Pons (tissue), 1 donor: ENCODE results near the gene FGFBP1.

Source experiments
- DNase-seq: peaks from one replicate; pipeline ENCODE4 v3.0.0-alpha.2; 2016; ENCODE audit warnings: low spot score

Gene FGFBP1

DNA sequence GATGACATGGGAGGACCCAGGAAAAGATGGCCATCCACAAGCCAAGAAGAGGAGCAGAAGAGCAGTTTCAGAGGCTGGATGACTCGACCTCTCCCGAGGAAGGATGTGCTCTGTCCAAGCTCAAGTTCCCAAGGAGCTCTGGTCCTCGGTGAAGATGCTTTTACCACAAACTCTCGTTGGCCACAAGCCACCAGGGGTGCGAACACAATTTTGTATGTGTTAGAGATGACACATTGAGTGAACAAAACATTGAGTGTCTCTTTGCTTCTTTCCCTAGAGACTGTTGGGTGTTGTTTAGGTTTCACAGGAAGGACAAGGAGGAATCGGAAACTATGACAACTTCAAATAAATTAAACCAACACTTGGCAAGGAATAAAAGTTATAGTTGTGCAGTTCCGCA, 26.3 kb downstream of the FGFBP1 start:
- no peak for DNase-seq

DNA sequence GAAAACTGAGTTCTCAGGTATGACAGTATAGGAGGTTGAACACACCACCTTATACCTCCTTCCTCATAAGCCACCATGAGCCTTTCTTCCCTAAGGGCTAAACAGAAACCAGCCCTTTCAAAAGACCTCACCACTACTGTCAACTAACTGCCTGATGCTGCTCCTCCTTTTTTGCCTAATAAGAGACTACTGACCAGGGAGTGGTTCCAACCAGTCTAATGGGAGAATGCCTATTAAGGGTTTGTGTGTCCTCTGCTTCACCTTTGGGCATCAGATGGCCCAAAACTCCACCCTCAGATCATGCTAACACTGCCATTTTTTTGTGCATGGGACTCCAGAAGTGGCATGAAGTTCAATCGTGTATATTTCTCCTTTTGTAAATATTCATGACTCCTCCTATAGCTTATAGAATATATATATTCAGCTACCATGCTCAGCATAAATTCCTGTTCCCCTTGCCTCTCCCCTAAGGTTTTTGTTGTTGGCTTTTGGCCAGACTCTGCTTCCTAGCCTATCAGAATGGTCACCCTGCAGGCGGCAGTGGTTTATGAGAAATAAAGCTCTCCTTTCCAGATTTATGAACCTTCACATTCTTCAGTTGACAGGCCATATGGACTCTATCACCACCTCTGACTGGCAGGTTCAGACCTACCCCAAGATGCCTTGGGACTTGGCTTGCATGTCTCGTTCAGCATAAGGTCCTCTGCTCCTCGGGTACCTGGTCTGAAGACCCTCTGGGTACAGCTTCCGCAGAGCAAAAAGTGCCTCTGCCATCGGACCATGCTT, 28.2 kb downstream of the FGFBP1 start:
- no peak for DNase-seq

DNA sequence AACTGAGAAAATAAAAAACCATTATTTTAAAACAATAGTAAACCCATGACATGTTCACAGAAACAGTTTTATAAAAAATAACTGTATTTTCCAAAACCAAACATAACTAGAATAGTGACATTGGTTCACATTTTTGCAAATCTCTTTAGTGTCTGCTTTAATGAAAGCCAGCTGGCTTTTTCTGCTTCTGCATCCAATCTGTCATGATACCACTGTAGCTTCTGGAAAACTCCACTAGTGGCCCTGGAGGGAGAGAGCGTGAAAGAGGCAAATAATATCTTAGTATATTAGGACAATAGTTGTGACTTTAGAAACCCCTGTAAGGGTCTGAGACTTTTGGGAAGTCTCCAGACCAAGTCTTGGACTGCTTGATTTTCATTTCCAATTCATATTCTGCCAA, 31.1 kb downstream of the FGFBP1 start:
- no peak for DNase-seq

DNA sequence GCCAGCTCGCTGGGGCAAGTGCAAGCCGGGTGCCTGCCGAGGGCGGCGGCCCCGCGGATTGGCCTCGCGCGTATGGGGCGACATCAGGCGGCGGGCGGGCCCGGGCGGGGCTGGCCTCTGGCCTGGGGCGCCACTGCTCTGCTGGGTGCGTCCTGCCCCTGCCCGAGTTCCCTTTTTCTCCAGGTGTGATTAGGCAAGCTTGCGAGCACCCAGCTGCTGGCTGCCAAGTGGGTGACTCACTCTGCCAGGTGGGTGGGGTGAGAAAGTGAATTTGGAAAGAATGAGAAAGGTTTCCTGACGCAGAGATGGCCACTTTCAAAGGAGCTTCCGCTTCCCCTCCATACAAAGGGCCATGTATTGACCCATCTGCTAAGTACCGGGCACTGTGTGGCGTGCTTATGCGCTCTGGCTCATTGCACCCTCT, 32.5 kb downstream of the FGFBP1 start:
- no peak for DNase-seq

DNA sequence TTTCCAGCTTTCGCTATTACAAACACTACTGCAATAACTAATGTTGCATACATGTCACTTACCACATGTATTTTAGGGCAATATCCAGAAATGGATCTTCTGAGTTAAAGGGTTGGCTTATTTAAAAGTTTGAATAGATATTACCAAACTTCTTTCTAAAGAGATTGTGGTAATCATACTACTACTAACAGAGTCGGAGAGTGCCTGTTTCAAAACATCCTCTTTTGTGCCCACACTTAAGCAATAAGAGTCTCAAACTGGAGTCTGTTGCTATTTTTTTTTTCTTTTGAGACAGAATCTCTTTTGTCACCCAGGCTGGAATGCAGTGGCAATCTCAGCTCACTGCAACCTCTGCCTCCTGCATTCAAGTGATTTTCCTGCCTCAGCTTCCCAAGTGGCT, 35.8 kb downstream of the FGFBP1 start:
- no peak for DNase-seq

DNA sequence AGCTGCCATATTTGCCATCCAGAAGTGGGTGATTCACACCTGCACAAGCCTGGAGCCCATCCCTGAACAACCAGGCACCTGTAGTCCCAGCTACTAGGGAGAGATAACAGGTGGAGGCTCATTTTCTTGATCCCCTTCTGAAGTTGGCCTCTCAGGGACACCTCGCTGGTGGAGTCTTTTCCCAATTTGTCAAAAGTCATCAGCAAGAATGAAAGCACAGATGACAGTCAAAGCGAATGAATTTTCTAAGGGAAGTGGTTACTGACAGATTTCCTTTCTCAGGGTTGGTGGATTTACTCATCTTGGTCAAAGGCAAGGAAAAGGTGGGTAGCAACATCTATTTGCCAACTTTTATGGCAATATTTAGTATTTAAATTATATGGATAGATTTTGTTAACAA, 36.5 kb downstream of the FGFBP1 start:
- no peak for DNase-seq

DNA sequence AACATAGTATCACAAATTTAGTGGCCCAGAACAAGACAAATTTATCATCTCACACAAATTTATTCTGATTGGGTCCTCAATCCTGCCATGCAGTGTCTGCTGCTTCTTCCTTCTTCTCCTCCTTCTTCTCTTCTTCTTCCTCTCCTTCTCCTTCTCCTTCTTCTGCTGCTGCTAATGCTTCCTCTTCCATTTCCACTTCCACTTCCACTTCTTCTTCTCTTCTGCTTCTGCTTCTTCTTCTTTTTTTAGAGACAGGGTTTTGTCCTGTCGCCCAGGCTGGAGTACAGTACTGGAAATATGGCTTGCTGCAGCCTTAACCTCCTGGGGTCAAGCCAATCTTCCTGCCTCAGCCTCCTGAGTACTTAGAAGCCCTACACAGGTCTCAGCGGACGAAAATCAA, 37.5 kb downstream of the FGFBP1 start:
- no peak for DNase-seq

DNA sequence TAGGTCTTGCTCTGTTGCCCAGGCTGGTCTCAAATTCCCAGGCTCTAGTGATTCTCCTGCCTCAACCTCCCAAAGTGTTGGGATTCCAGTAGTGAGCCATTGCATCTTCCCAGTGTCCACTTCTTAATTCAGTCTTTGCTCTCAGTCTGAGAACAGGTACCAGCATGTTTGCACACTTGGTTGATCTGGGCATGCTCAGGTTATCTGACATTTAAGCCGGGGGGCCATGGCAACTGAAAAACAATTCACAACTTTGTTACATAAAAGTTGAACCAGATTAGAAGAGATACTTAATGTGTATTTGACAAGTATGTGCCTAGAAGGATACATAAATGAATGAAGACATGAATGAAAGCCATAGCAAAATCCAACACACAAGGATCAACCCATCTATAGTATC, 39.0 kb downstream of the FGFBP1 start:
- DNase-seq = no peak

DNA sequence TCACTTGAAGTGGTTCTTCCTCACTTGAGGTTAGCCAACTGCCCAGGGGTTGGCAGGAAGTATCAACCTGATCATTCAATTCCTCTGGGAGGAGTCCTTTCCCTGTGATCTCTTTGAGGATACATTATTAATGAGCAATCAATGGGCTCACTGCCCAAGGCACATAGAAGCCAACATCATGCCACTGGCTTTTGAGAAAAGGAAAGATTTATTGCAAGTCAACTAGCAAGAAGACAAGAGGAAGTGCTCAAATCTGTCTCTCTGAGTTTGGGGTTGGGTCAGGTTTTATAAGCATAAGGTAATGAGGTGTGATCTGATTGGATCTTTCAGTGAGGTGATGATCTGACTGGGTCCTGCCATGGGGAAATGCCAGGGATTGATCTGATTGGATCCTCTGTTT, 39.6 kb downstream of the FGFBP1 start:
- DNase-seq = no peak

DNA sequence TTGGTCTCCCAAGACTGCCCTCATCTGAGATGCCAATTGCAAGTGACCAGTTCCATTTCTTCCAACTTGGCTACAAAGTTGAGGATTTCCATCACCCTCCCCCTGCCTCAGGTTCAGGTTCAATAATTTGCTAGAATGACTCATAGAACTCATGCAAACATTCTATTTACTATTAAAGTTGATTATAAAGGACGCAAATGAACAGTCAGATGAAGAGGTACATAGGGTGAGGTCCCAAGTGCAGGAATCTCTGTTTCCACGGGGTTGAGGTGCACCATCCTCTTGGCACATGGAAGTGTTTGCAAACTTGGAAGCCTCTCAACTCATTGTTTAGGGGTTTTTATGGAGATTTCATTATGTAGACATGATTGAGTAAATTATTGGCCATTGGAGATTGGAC, 41.0 kb downstream of the FGFBP1 start:
- DNase-seq = no peak

DNA sequence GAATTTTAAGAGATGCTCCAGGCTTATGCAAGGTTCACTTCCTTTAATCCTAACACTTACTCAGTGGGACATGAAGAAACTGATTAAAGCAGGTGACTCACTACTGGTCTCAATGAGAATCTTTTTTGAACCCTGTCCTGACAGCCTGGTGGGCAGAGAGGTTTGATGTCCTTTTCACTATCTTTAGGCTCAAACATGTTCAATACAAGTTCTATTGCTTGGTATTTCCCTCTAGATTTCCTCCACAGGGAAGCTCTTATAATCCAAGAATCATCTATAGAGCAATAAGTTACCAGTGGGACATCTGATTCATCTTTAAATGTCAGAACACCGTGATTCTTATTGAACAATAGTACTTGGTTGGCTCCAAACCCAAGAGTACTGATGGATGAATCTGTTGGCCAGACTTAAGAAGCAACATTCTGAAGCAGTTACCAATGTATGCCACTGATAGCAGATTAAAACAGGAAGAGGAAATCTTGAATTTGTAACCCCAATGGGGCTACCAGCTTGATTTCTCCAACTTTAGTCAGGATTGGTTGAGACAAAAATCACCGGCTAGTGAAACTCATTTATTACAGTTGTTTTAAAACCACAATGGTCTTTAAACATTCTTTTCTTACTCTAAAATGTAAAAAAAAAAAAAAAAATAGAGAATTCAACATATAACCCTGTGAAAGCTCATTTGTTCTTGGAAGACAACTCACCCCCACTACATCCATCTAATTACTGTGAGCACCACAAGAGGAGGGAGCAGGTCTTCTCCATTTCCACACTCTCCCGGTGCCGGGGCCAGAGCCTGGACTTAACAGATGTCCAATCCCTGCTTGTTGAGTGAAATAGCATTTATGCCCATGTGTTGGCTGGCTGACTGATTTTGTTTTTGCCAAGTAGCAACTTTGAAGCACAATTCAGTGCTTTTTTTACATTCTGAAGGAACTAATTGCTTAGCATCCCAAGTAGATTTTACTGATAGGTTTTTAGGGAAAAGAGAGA, 43.3 kb downstream of the FGFBP1 start:
- no peak for DNase-seq

DNA sequence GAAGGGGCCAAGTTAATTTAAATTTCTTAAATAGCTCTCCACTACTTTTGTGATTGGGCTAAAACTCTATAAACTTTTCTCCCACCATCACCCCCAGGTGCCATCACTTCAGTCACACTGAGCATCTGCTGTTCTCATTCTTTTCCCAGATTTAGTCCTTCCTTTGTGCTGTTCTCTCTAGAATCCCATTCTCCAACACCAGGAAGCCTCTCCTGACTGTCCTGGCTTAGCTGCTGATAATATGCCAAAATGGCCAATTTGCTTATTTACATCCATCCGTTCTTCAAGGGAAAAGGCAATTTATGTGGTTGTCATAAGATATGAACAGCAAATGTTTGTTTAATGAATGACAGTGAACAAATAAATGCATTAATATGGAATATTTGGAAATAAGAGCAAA, 44.1 kb downstream of the FGFBP1 start:
- no peak for DNase-seq

DNA sequence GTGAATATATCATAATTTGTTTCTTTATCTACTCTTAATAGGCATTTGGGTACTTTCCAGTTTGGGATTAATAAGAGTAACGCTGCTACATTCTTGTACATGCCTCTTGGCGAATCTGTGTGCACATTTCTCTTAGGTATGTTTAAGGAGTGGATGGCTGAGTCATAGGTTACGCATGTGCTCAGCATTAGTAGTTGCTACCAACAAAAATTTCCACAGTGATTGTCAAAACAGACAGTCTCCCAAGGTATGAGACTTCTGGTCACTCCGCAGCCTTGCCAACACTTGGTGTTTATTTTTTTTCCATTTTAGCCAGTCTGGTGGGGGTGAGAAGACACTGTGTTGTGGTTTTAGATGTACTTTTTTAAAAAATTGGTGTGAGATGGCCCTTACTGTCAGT, 44.6 kb downstream of the FGFBP1 start:
- no peak for DNase-seq

DNA sequence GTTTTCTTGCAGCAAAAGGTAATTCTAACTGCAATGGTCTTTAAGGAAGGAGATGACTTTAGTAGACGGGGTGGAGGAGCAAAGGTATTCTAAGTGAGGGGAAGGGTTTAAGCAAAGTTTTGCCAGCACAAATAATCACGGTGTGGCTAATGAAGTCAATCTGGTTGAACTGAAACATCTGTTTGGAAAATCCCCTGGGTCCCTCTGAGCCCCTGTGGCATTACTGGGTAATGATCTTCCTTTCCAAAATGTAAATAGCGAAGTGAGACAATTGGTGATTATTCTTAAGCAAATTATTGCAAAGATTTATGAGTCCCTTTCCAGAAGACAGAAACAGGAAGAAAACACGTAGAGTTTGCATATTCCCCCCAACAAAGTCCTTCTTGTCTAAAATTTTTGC, 47.2 kb downstream of the FGFBP1 start:
- DNase-seq = no peak

DNA sequence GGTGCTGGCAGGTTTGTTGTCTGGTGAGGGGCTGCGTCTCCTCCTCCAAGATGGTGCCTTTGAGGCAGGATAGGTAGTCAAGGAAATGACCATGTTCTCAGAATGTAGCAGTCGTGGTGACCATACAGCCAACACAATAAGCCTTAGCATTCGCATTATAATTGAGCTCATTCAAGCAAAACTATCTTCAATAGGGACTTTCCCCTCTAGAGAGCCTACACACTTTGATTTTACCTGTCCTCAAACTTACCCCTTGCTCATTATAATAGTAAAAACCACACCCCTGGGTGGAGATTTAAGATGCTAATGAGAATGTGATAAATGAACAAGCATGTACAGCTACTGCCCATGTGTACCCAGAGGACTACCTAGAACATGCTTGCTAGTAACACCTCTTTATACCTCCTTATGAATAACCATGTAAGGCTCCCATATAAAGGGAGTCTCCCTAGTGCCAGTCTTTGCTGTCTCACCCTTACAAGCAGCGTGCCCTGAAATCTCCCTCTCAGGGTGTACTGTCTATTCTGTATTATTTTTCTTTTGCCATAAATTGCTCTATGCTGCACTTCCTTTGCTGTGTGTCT, 48.2 kb downstream of the FGFBP1 start:
- no peak for DNase-seq

DNA sequence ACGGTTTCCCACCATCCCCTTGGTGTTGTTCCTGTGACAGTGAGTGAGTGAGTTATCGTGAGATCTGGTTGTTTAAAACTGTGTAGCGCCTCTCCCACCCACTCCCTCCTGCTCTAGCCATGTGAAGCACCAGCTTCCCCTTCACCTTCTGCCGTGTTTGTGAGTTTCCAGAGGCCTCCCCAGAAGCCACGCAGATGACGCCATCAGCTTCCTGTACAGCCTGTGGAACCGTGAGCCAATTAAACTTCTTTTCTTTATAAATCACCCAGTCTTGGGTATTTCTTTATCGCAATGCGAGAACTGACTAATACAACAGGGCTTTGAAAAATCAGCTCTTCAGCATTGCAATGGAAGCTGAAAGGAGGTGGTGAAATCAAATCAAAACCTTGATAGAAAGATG, 50.0 kb downstream of the FGFBP1 start:
- DNase-seq = no peak
